Neutrophil (primary cell): ENCODE results near the gene LCP2.
A peak's percentile ranks its signal among the peaks of the same experiment; 100 is the strongest.

ENCODE experiments used
- H3K27ac ChIP-seq: fragments of 200-600 bp; sonication (generic); 2 replicates; pipeline ENCODE4 v1.5.1; 2016; ENCODE audit warnings: mild to moderate bottlenecking, moderate library complexity
- H3K27me3 ChIP-seq: fragments of 200-600 bp; sonication (generic); 2 replicates; pipeline ENCODE4 v1.6.0; 2016; ENCODE audit warnings: mild to moderate bottlenecking
- H3K36me3 ChIP-seq: fragments of 200-600 bp; sonication (generic); 2 replicates; pipeline ENCODE4 v1.5.1; 2017
- H3K4me1 ChIP-seq, 2 experiments: fragments of 200-600 bp in 1 of 2; sonication (generic) in 1 of 2; 1 replicate in 1 of 2; 2 replicates in 1 of 2; pipeline versions ENCODE4 v1.5.1 to v1.6.1; 2013 to 2016; ENCODE audit warnings: low read depth in 1 of 2, low read length in 1 of 2, mild to moderate bottlenecking in 1 of 2, moderate library complexity in 1 of 2; ENCODE audit not compliant: control insufficient read depth in 1 of 2, insufficient read depth in 1 of 2
- H3K4me3 ChIP-seq, 2 experiments: fragments of 200-600 bp in 1 of 2; sonication (generic) in 1 of 2; 1 replicate in 1 of 2; 2 replicates in 1 of 2; pipeline ENCODE4 v1.5.1; 2013 to 2016; ENCODE audit warnings: low read depth in 1 of 2, low read length in 1 of 2, mild to moderate bottlenecking in 1 of 2, moderate library complexity in 1 of 2
- H3K9me3 ChIP-seq: fragments of 200-600 bp; sonication (generic); 2 replicates; pipeline ENCODE4 v1.5.1; 2016
- CTCF ChIP-seq: fragments of 200-600 bp; sonication (generic); IDR thresholded peaks from 2 replicates; pipeline ENCODE4 v1.5.1; 2016; ENCODE audit warnings: antibody characterized with exemption

The LCP2 gene

GRCh38 chr5:170270293-170271069 lies 27.1 kb downstream of the LCP2 start:
- Histone ChIP-seq H3K4me1 (peaks cover 42 to 48% of the 10 kb centered on the region in 2 experiments), H3K27ac (peak overlapping the region; percentile 82), H3K36me3 (peaks cover 100% of the 10 kb centered on the region), H3K27me3 (no peaks in the 10 kb centered on the region), H3K4me3 (no peak overlapping the region), H3K9me3 (no peaks in the 10 kb centered on the region)
- TF ChIP-seq CTCF: no peak

GRCh38 chr5:170269579-170269978 lies 28.0 kb downstream of the LCP2 start:
- no peaks in the 10 kb centered on the region for H3K27me3 ChIP-seq
- peaks cover 100% of the 10 kb centered on the region for H3K36me3 ChIP-seq
- TF ChIP-seq CTCF: no peak
- no peaks in the 10 kb centered on the region for H3K9me3 ChIP-seq
- H3K27ac ChIP-seq: peak overlapping the region; percentile 82
- H3K4me3 ChIP-seq: peak overlapping the region; percentile 35 to 47
- peaks cover 35 to 43% of the 10 kb centered on the region in 2 experiments for H3K4me1 ChIP-seq

- no peaks in the 10 kb centered on the region for H3K27me3 ChIP-seq
- H3K36me3 ChIP-seq: peaks cover 100% of the 10 kb centered on the region
- H3K9me3 ChIP-seq: no peaks in the 10 kb centered on the region
- peaks cover 35 to 43% of the 10 kb centered on the region in 2 experiments for H3K4me1 ChIP-seq
- peak; percentile 12 for TF ChIP-seq CTCF
- peak overlapping the region; percentile 35 to 47 for H3K4me3 ChIP-seq
- peak overlapping the region; percentile 82 for H3K27ac ChIP-seq
Measured at GRCh38 chr5:170268884-170269283, 28.7 kb downstream of the LCP2 start.

- H3K27ac ChIP-seq: peak overlapping the region; percentile 82
- H3K4me1 ChIP-seq: peaks cover 35 to 43% of the 10 kb centered on the region in 2 experiments
- no peak for TF ChIP-seq CTCF
- H3K9me3 ChIP-seq: no peaks in the 10 kb centered on the region
- H3K36me3 ChIP-seq: peaks cover 100% of the 10 kb centered on the region
- H3K27me3 ChIP-seq: no peaks in the 10 kb centered on the region
- H3K4me3 ChIP-seq: peak overlapping the region in 1 of 2 experiments; percentile 47
Measured at GRCh38 chr5:170268153-170268689, 29.4 kb downstream of the LCP2 start.

- H3K27me3 ChIP-seq: no peaks in the 10 kb centered on the region
- H3K4me1 ChIP-seq: peaks cover 35 to 43% of the 10 kb centered on the region in 2 experiments
- no peaks in the 10 kb centered on the region for H3K9me3 ChIP-seq
- H3K27ac ChIP-seq: peak overlapping the region; percentile 82
- peak; percentile 77 for TF ChIP-seq CTCF
- no peak overlapping the region for H3K4me3 ChIP-seq
- peaks cover 100% of the 10 kb centered on the region for H3K36me3 ChIP-seq
Measured at GRCh38 chr5:170267431-170268152, 30.0 kb downstream of the LCP2 start.
